HepG2 (cell line): ENCODE data around the gene PTCD2. TPM values are rescaled to one million over a fixed set of nuclear protein-coding genes. Genes with fewer than 3 reads are reported as not detected.

Source experiments
- ATAC-seq: fragments of 200-7000 bp; cut with Tn5 transposase; 3 replicates; pipeline ENCODE4 v1.9.1; 2020; ENCODE audit warnings: mild to moderate bottlenecking, moderate library complexity
- BruUV-seq: library from RNA; stranded (reverse); fragments of 400-500 nt; replicated peaks from 2 replicates; lab custom pipeline; 2021; lab: Mats Ljungman, UMichigan
- CTCF ChIA-PET: fragments of 300-600 bp; formaldehyde crosslinking; extraction: SDS; loops from one replicate; lab custom pipeline; 2021; ENCODE audit warnings: low total read pairs, inconsistent platforms, low intra/inter-chr PET ratio; lab: Yijun Ruan, JAX
- POLR2A ChIA-PET: fragments of 350-600 bp; sonication (Branson Sonifier 250); formaldehyde crosslinking; loops from one replicate; lab custom pipeline; 2020; ENCODE audit warnings: antibody characterized with exemption, inconsistent platforms; lab: Yijun Ruan, JAX
- DNase-seq: peaks from one replicate; pipeline ENCODE4 v3.0.0-alpha.2; 2015; ENCODE audit warnings: low spot score
- FAIRE-seq: peaks from 3 replicates; lab custom pipeline; 2011; peaks lifted over from hg19 to GRCh38; lab: Jason Lieb, UNC
- H2AFZ ChIP-seq: one replicate; pipeline ENCODE4 v1.6.1; 2011; ENCODE audit warnings: low read length, inconsistent platforms
- H3K27ac ChIP-seq: fragments of 300-600 bp; 3 replicates; pipeline ENCODE4 v1.8.0; 2011; ENCODE audit warnings: mixed run types, mild to moderate bottlenecking, mixed read lengths, low read length, inconsistent platforms; ENCODE audit not compliant: insufficient read depth; ENCODE audit errors: extremely low read length
- H3K27me3 ChIP-seq, 2 experiments: fragments of 200-600 bp in 1 of 2; 2 replicates in 1 of 2; 3 replicates in 1 of 2; pipeline versions ENCODE4 v1.6.0 to v1.8.0; 2011; ENCODE audit warnings: low read length in 2 of 2, mild to moderate bottlenecking in 2 of 2, moderate library complexity in 2 of 2, inconsistent platforms in 1 of 2; ENCODE audit not compliant: insufficient read depth in 2 of 2, control insufficient read depth in 1 of 2
- H3K36me3 ChIP-seq, 2 experiments: fragments of 200-600 bp in 1 of 2; replicated peaks in 1 of 2; 2 replicates in 1 of 2; 3 replicates in 1 of 2; pipeline versions ENCODE4 v1.5.1 to v1.8.0; 2011; ENCODE audit warnings: low read length in 2 of 2, inconsistent platforms in 1 of 2; ENCODE audit not compliant: insufficient read depth in 2 of 2, control insufficient read depth in 1 of 2
- H3K4me1 ChIP-seq: 2 replicates; pipeline ENCODE4 v1.5.1; 2012; ENCODE audit warnings: low read length, inconsistent platforms; ENCODE audit not compliant: insufficient read depth
- H3K4me2 ChIP-seq: 2 replicates; pipeline ENCODE4 v1.6.0; 2011; ENCODE audit warnings: low read depth, low read length, inconsistent platforms
- H3K4me3 ChIP-seq, 3 experiments: fragments of 200-600 bp in 1 of 3; sonication (generic), shearing (Covaris generic) in 1 of 3; replicated peaks in 1 of 3; 2 replicates each; pipeline ENCODE4 v1.5.1; 2011 to 2016; ENCODE audit warnings: low read length in 3 of 3, inconsistent platforms in 2 of 3, low read depth in 2 of 3, mild to moderate bottlenecking in 2 of 3, control low read depth in 1 of 3, mixed read lengths in 1 of 3; ENCODE audit not compliant: insufficient read depth in 1 of 3
- H3K79me2 ChIP-seq: one replicate; pipeline ENCODE4 v1.6.1; 2011; ENCODE audit warnings: low read length, inconsistent platforms; ENCODE audit not compliant: insufficient read depth
- H3K9ac ChIP-seq: 2 replicates; pipeline ENCODE4 v1.6.0; 2011; ENCODE audit warnings: mild to moderate bottlenecking, low read depth, low read length, inconsistent platforms; ENCODE audit not compliant: insufficient read depth
- H3K9me3 ChIP-seq: 2 replicates; pipeline ENCODE4 v1.5.1; 2012; ENCODE audit warnings: mild to moderate bottlenecking, low read length
- H4K20me1 ChIP-seq: 2 replicates; pipeline ENCODE4 v1.6.0; 2011; ENCODE audit warnings: inconsistent platforms, mild to moderate bottlenecking, low read length, moderate library complexity; ENCODE audit not compliant: insufficient read depth
- FLYWCH1 ChIP-seq: sonication (generic); formaldehyde crosslinking; IDR thresholded peaks from 2 replicates; pipeline ENCODE4 v1.8.1; 2023; ENCODE audit warnings: mild to moderate bottlenecking, missing genetic modification reagents
- FOSL2 ChIP-seq: sonication (generic); formaldehyde crosslinking; IDR thresholded peaks from 2 replicates; pipeline ENCODE4 v1.4.0; 2020; ENCODE audit warnings: missing genetic modification reagents
- GLI4 ChIP-seq: sonication (generic); formaldehyde crosslinking; IDR thresholded peaks from 2 replicates; pipeline ENCODE4 v1.5.1; 2020; ENCODE audit warnings: missing genetic modification reagents, mild to moderate bottlenecking, moderate library complexity, borderline replicate concordance
- HNF1B ChIP-seq: sonication (generic); formaldehyde crosslinking; IDR thresholded peaks from 2 replicates; pipeline ENCODE4 v1.5.1; 2020; ENCODE audit warnings: mild to moderate bottlenecking, moderate library complexity, missing genetic modification reagents
- IKZF5 ChIP-seq: IDR thresholded peaks from 2 replicates; pipeline ENCODE4 v1.6.1; 2018; ENCODE audit warnings: missing genetic modification reagents, mild to moderate bottlenecking, missing compliant biosample characterization
- KDM5A ChIP-seq: fragments of 200-600 bp; sonication (generic); IDR thresholded peaks from 2 replicates; pipeline ENCODE4 v1.7.0; 2018; ENCODE audit warnings: antibody characterized with exemption, mild to moderate bottlenecking, low read length, borderline replicate concordance
- MTF2 ChIP-seq: sonication (generic); formaldehyde crosslinking; IDR thresholded peaks from 2 replicates; pipeline ENCODE4 v1.5.0; 2020; ENCODE audit warnings: missing genetic modification reagents, borderline replicate concordance
- MXI1 ChIP-seq: IDR thresholded peaks from 3 replicates; pipeline ENCODE4 v1.6.1; 2012; ENCODE audit warnings: low read depth, low read length, inconsistent platforms, borderline replicate concordance
- RAD21 ChIP-seq: fragments of 450-650 bp; formaldehyde crosslinking; IDR thresholded peaks from 2 replicates; pipeline ENCODE4 v1.5.0; 2020; ENCODE audit warnings: mild to moderate bottlenecking
- SIX1 ChIP-seq: sonication (generic); formaldehyde crosslinking; IDR thresholded peaks from 2 replicates; pipeline ENCODE4 v1.4.0; 2020; ENCODE audit warnings: missing genetic modification reagents, borderline replicate concordance
- TFDP2 ChIP-seq: sonication (generic); formaldehyde crosslinking; IDR thresholded peaks from 2 replicates; pipeline ENCODE4 v1.4.0; 2020; ENCODE audit warnings: missing genetic modification reagents
- ZNF34 ChIP-seq: sonication (generic); formaldehyde crosslinking; IDR thresholded peaks from 2 replicates; pipeline ENCODE4 v1.4.0; 2020; ENCODE audit warnings: mild to moderate bottlenecking, missing genetic modification reagents, borderline replicate concordance
- ZNF7 ChIP-seq: IDR thresholded peaks from 2 replicates; pipeline ENCODE4 v1.6.1; 2016; ENCODE audit warnings: missing biosample characterization, missing genetic modification reagents
- in situ Hi-C: cut with HindIII; loops from 2 replicates; pipeline ENCODE4 v1.10.0; 2017; ENCODE audit warnings: low pct_unique_long_range_greater_than_20kb; ENCODE audit not compliant: extremely low pct_ligation_motif_present
- intact Hi-C: fragments of 100-400 bp; cut with micrococcal nuclease; formaldehyde crosslinking; loops from one replicate; pipeline ENCODE4 v1.10.0; 2022; ENCODE audit not compliant: unreplicated experiment
- polyA plus RNA-seq, 8 experiments: library from polyadenylated mRNA; depleted of rRNA in 3 of 8; stranded (reverse) in 7 of 8; unstranded in 1 of 8; fragments of >200 nt; fragmentation: Illumina TruSeq in 4 of 8; extraction: Trizol in 4 of 8; gene quantifications; 2 replicates each; pipeline versions ENCODE4 v1.2.1 to v1.2.3, GENCODE V29; 2011 to 2016; ENCODE audit warnings: low read depth in 4 of 8, missing spikeins in 1 of 8, mixed read lengths in 1 of 8; ENCODE audit not compliant: insufficient read depth in 1 of 8
- total RNA-seq, 5 experiments: library from RNA; depleted of rRNA; stranded (reverse); fragments of >200 nt; fragmentation: Illumina TruSeq; extraction: Trizol; gene quantifications; 2 replicates each; pipeline ENCODE4 v1.2.3, GENCODE V29; 2016; ENCODE audit warnings: low read depth in 1 of 5
- TF ChIP-seq, protein P1 (sequence below): sonication (generic); formaldehyde crosslinking; IDR thresholded peaks from 2 replicates; pipeline ENCODE4 v1.4.0; 2020; ENCODE audit warnings: mild to moderate bottlenecking, low read depth, missing genetic modification reagents
- TF ChIP-seq, protein P2 (sequence below): sonication (generic); formaldehyde crosslinking; IDR thresholded peaks from 2 replicates; pipeline ENCODE4 v1.5.1; 2020; ENCODE audit warnings: mild to moderate bottlenecking, missing genetic modification reagents, borderline replicate concordance
- TF ChIP-seq, protein P3 (sequence below): sonication (generic); formaldehyde crosslinking; IDR thresholded peaks from 2 replicates; pipeline ENCODE4 v1.5.0; 2020; ENCODE audit warnings: missing genetic modification reagents
- TF ChIP-seq, protein P4 (sequence below): sonication (generic); formaldehyde crosslinking; conservative IDR thresholded peaks from 2 replicates; pipeline ENCODE4 v1.5.0; 2020; ENCODE audit warnings: missing genetic modification reagents

Gene PTCD2
- total and polyA plus RNA-seq, 2 of the 13 experiments (the other 11 are each of a cell fraction or from before 2014, with no cell fraction given) = 5.3 to 6.4 TPM

- in situ Hi-C loops = no loop called here
- no peak for DNase-seq
- Histone ChIP-seq H3K4me3 (no peak overlapping the region), H3K4me2 (no peak overlapping the region), H2AFZ (no peak overlapping the region)
- BruUV-seq = no TSS peak
- TF ChIP-seq TFDP2 (CRISPR knock-in tag) (no peak), KDM5A (no peak), IKZF5 (CRISPR knock-in tag) (no peak), ZNF7 (CRISPR knock-in tag) (no peak), MXI1 (no peak), SIX1 (CRISPR knock-in tag) (no peak), ZNF34 (CRISPR knock-in tag) (no peak), FOSL2 (CRISPR knock-in tag) (no peak), GLI4 (CRISPR knock-in tag) (no peak), MTF2 (no peak), FLYWCH1 (CRISPR knock-in tag) (no peak), RAD21 (CRISPR knock-in tag) (no peak), HNF1B (CRISPR knock-in tag) (no peak)
- TF ChIP-seq, protein P1, sequence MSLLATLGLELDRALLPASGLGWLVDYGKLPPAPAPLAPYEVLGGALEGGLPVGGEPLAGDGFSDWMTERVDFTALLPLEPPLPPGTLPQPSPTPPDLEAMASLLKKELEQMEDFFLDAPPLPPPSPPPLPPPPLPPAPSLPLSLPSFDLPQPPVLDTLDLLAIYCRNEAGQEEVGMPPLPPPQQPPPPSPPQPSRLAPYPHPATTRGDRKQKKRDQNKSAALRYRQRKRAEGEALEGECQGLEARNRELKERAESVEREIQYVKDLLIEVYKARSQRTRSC (CRISPR knock-in tag) = no peak
- TF ChIP-seq, protein P2, sequence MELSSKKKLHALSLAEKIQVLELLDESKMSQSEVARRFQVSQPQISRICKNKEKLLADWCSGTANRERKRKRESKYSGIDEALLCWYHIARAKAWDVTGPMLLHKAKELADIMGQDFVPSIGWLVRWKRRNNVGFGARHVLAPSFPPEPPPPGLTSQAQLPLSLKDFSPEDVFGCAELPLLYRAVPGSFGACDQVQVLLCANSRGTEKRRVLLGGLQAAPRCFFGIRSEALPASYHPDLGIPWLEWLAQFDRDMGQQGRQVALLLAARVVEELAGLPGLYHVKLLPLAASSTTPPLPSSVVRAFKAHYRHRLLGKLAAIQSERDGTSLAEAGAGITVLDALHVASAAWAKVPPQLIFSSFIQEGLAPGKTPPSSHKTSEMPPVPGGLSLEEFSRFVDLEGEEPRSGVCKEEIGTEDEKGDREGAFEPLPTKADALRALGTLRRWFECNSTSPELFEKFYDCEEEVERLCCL (CRISPR knock-in tag) = no peak
- TF ChIP-seq, protein P3, sequence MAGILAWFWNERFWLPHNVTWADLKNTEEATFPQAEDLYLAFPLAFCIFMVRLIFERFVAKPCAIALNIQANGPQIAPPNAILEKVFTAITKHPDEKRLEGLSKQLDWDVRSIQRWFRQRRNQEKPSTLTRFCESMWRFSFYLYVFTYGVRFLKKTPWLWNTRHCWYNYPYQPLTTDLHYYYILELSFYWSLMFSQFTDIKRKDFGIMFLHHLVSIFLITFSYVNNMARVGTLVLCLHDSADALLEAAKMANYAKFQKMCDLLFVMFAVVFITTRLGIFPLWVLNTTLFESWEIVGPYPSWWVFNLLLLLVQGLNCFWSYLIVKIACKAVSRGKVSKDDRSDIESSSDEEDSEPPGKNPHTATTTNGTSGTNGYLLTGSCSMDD (CRISPR knock-in tag) = no peak
- TF ChIP-seq, protein P4, sequence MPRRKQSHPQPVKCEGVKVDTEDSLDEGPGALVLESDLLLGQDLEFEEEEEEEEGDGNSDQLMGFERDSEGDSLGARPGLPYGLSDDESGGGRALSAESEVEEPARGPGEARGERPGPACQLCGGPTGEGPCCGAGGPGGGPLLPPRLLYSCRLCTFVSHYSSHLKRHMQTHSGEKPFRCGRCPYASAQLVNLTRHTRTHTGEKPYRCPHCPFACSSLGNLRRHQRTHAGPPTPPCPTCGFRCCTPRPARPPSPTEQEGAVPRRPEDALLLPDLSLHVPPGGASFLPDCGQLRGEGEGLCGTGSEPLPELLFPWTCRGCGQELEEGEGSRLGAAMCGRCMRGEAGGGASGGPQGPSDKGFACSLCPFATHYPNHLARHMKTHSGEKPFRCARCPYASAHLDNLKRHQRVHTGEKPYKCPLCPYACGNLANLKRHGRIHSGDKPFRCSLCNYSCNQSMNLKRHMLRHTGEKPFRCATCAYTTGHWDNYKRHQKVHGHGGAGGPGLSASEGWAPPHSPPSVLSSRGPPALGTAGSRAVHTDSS (CRISPR knock-in tag) = no peak
- TF ChIP-seq, all 625 proteins: peak for 0
- intact Hi-C loops = no loop called here
- ChIA-PET CTCF (no interaction called here), POLR2A (no interaction called here)
- FAIRE-seq (no peak), ATAC-seq (no peak)
- H3K27ac ChIP-seq = no peak overlapping the region
- no peaks in the 10 kb centered on the region for H3K4me1 ChIP-seq
- peaks cover 0 to 2% of the 10 kb centered on the region in 2 experiments; a peak in 3 of 5 replicates for H3K36me3 ChIP-seq
- no peaks in the 10 kb centered on the region for H4K20me1 ChIP-seq
- no peaks in the 10 kb centered on the region for H3K79me2 ChIP-seq
- no peaks in the 10 kb centered on the region for H3K27me3 ChIP-seq
- no peaks in the 10 kb centered on the region for H3K9me3 ChIP-seq
- no peak overlapping the region for H3K9ac ChIP-seq
These were observed 32.9 kb downstream of the PTCD2 start for GRCh38 chr5:72353046-72353445.
